HG03097 (cell line): ENCODE data around the gene MLIP.
"Not testable (repeated sequence)": the region's sequence is repeated elsewhere in the genome, so short reads cannot be mapped to it uniquely, and the experiment has no call there.

ENCODE experiments used
- ATAC-seq: cut with Tn5 transposase; IDR thresholded peaks from one replicate; pipeline ENCODE4 v1.9.1; 2021; ENCODE audit not compliant: unreplicated experiment, low FRiP score

Gene MLIP

GRCh38 chr6:54111341-54112045, at the start of gene MLIP:
Gene MLIP, plus strand, starts transcription at chr6:54111443. Its CDS starts 37 bp downstream, at chr6:54111480.
- no peak for ATAC-seq

- no peak for ATAC-seq
Measured at GRCh38 chr6:54063228-54063539, 48.1 kb upstream of the MLIP start.

- no peak for ATAC-seq
Measured at GRCh38 chr6:54068694-54069093, 42.5 kb upstream of the MLIP start.

GRCh38 chr6:54070025-54070424, 41.2 kb upstream of the MLIP start:
- no peak for ATAC-seq

GRCh38 chr6:54071821-54072340, 39.4 kb upstream of the MLIP start:
- no peak for ATAC-seq

GRCh38 chr6:54072635-54073313, 38.5 kb upstream of the MLIP start:
- ATAC-seq = no peak

GRCh38 chr6:54073487-54073886, 37.8 kb upstream of the MLIP start:
- no peak for ATAC-seq

GRCh38 chr6:54074109-54074508, 37.1 kb upstream of the MLIP start:
- no peak for ATAC-seq

- ATAC-seq = no peak
Measured at GRCh38 chr6:54074578-54075195, 36.6 kb upstream of the MLIP start.

GRCh38 chr6:54076159-54076789, 35.0 kb upstream of the MLIP start:
- ATAC-seq = no peak

- not testable (repeated sequence) for ATAC-seq
Measured at GRCh38 chr6:54081499-54081898, 29.7 kb upstream of the MLIP start.

GRCh38 chr6:54083287-54083686, 28.0 kb upstream of the MLIP start:
- no peak for ATAC-seq

GRCh38 chr6:54084231-54084630, 27.0 kb upstream of the MLIP start:
- ATAC-seq = no peak

- ATAC-seq = no peak
Measured at GRCh38 chr6:54085047-54085446, 26.2 kb upstream of the MLIP start.

GRCh38 chr6:54085541-54085940, 25.7 kb upstream of the MLIP start:
- no peak for ATAC-seq

- ATAC-seq = no peak
Measured at GRCh38 chr6:54086439-54086838, 24.8 kb upstream of the MLIP start.

GRCh38 chr6:54087721-54088120, 23.5 kb upstream of the MLIP start:
- no peak for ATAC-seq

GRCh38 chr6:54093326-54093948, 17.8 kb upstream of the MLIP start:
- no peak for ATAC-seq

- no peak for ATAC-seq
Measured at GRCh38 chr6:54094293-54094692, 16.9 kb upstream of the MLIP start.

GRCh38 chr6:54094786-54095185, 16.5 kb upstream of the MLIP start:
- no peak for ATAC-seq

GRCh38 chr6:54095723-54096122, 15.5 kb upstream of the MLIP start:
- ATAC-seq = no peak
